ENCODE results near the gene UBE2Z. TPM values are rescaled to one million over a fixed set of nuclear protein-coding genes. Genes with fewer than 3 reads are reported as not detected.

Gene UBE2Z
- total and polyA plus RNA-seq, 2 of the 8 experiments (the other 6 are each of a cell fraction or from before 2014, with no cell fraction given), result 73.4 to 75.9 TPM

GRCh38 chr17:48928876-48929811, 20.9 kb downstream of the UBE2Z start (continued):
- TF ChIP-seq CHD7 (IDR thresholded peaks at IDR 0.05; ENCODE audit: insufficient replicate concordance, low read length) (no peak), TAF7 (optimal IDR thresholded peaks at IDR 0.05; ENCODE audit: borderline replicate concordance, low read depth, low read length) (no peak), CTBP2 (IDR thresholded peaks at IDR 0.05; ENCODE audit: borderline replicate concordance, insufficient read depth, insufficient read length, low read length) (no peak), POU5F1 (IDR thresholded peaks at IDR 0.05; ENCODE audit: low read depth, low read length) (no peak), TCF12 (IDR thresholded peaks at IDR 0.05; ENCODE audit: low read depth, low read length) (no peak), SRF (IDR thresholded peaks at IDR 0.05; ENCODE audit: low read depth, low read length) (no peak), RXRA (IDR thresholded peaks at IDR 0.05; ENCODE audit: insufficient read depth, low read depth, low read length) (no peak), ATF3 (IDR thresholded peaks at IDR 0.05; ENCODE audit: insufficient read depth, low read depth, low read length) (no peak), JUN (IDR thresholded peaks at IDR 0.05; ENCODE audit: low read depth, low read length) (no peak)
